Right hindlimb (tissue), 1 donor: ENCODE measurements around the gene TCERG1L.
"Not testable (repeated sequence)": the region's sequence is repeated elsewhere in the genome, so short reads cannot be mapped to it uniquely, and the experiment has no call there.

Source experiments
- DNase-seq: peaks from one replicate; pipeline ENCODE4 v3.0.0-alpha.2; 2018

Gene TCERG1L

DNA sequence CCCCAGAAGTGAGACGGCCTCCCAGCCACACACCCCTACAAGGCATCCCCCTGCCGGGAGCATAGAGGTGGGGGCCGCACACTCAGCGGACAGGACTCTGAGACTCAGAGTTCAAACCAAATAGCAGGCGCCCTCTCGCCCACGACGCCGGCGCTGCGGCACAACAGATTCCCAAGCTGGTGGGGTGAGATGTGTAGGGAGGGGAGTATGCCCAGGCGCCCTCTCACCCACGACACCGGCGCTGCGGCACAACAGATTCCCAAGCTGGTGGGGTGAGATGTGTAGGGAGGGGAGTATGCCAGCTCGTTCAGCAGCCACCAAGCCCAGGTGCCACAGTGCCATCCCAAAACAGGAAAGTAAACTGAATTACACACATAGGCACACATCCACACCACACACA lies 64.7 kb downstream of the TCERG1L start:
- no peak for DNase-seq

DNA sequence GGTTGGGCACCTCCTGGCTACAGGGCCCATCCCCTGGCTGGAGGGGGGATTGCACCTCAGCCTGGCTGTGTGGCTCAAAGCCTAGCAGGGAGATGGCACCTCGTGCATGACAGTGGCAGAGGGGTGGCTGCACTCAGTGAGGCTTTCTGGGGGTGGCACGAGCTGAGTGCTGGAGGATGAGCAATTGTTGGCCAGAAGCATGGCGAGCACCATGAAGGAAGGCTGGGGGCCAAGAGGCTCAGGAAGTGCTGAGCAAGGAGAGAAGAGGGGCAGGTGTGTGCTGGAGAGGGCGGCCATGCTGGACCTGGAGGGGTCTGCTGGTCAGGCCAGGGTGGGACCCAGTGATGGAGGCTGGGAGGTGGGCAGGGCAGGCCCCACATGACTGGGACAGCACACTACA lies 65.4 kb downstream of the TCERG1L start:
- no peak for DNase-seq

- no peak for DNase-seq
Measured at GRCh38 chr10:131245475-131246059, 66.0 kb downstream of the TCERG1L start.

DNA sequence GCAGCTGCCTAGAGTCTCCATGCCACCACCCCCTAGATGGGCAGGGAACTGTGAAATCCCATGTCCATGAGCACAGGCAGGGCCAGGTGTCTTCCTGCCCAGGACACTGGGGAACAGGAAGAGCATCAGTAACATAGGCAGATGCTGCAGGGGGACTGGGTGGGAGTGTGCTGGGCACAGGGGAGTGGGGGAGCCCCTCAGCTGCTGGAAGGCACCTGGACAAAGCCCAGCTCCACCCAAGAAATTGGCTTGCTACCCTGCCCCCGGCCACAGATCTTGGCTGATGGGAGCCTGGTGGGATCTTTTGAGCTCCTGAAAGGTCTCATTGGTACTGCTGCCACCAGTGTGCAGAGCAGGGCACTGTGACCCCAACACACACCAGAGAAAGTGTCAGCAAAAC lies 66.7 kb downstream of the TCERG1L start:
- DNase-seq: no peak

DNA sequence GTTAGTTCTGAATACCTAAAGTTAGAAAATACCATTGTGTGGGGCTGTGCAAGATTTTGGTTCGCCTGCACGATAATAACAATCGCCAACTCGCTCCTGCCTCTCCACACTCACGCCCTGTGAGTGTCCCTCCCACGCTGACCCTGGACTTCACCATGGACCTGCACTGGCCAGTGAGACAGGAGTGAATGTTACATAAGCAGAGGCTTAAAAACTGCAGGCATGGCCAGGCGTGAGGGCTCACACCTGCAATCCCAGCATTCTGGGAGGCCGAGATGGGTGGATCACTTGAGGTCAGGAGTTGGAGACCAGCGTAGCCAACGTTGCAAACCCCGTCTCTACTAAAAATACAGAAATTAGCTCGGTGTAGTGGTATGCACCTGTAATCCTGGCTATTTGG lies 68.4 kb downstream of the TCERG1L start:
- DNase-seq: no peak

DNA sequence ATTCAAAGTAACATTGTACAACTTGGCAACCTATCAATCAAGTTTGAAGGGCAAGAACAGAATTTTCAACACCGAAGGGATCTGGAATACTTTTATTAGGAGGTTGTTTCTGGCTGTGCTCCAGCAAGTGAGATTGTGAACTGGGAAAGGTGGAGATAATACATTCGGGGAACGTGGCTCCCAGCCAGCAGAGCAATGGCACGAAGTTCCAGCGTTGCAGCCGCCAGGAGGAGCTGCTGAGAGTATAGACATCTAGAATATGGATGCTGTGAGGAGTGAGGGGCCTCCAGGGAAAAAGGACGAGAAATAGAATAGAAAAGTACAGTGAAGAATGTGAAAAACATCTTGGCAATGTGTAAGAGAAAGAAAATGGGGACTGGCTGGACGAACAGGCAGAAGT lies 69.5 kb downstream of the TCERG1L start:
- no peak for DNase-seq

DNA sequence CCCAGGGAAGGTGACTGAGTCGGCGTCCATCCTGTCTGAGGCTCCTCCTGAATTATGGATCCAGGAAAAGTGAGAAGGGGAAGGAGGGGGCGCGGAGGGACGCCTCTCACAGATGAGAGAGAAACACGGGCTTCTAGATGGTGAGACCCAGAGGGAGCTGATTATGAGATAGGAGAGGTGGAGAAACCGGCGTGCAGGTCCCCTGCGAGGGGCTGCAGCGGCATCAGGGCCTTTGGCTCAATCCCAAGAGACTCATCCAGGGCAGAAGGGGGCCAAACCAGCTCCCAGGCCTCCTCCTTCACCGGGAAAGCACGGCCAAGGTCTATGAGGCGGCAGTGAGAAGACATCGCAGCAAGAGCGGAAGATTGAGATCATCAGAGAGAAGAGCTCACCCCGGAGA lies 70.8 kb downstream of the TCERG1L start:
- no peak for DNase-seq

GRCh38 chr10:131239926-131240325 lies 71.6 kb downstream of the TCERG1L start:
- no peak for DNase-seq

DNA sequence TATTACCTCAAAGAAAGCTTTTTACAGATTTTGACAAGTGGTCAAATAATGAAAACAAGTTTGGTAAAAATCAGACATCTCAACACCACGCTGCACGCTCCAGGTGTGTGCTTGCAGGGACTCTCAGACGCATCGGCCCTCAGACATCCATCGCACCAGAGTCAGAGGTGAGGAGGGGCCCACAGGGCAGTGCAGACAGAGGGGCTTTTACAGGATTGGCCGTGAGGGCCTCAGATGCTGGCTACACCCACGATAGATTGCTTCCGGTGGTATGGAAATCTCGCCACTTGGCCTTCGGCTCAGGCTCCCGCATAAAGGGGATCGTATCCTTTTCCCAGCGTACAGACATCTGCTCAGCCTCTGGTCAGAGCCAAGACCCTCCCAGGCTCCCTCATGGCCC lies 72.1 kb downstream of the TCERG1L start:
- DNase-seq: no peak

- no peak for DNase-seq
Measured at GRCh38 chr10:131238669-131239280, 72.7 kb downstream of the TCERG1L start.

DNA sequence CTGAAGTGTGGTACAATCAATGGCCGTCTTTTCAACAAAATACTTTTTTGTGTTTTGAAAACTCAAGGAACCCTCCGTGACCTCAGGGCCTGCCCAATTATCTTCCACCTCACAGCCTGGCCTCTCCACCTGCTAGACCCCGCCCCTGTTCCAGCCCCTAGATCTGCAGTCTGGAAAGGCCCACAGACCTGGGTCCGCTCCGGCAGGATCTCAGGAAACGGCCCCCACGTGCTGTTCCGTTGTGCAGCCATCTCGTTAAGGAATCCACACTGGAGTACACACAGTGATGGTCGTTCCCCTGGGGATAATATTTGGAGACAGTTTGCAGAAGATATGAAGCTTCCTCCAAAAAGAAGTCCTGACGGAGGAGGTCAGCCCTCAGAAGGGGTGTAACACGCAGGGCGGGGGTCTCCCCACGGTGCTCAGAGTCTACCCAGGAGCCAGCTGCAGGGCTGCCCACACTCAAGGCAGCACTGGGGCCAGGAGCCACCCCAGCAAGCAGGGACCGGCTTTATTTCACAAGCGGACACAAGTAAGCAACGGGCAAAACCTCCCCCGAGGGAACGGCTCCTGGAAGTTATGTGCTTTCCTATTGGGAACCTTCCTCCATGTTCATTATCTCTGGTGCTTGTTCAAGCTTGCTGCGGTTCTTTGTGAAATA lies 73.4 kb downstream of the TCERG1L start:
- DNase-seq: no peak

GRCh38 chr10:131234606-131235005 lies 76.9 kb downstream of the TCERG1L start:
- DNase-seq: not testable (repeated sequence)

- DNase-seq: no peak
Measured at GRCh38 chr10:131233611-131234258, 77.8 kb downstream of the TCERG1L start.

GRCh38 chr10:131231965-131232541 lies 79.5 kb downstream of the TCERG1L start:
- DNase-seq: no peak

DNA sequence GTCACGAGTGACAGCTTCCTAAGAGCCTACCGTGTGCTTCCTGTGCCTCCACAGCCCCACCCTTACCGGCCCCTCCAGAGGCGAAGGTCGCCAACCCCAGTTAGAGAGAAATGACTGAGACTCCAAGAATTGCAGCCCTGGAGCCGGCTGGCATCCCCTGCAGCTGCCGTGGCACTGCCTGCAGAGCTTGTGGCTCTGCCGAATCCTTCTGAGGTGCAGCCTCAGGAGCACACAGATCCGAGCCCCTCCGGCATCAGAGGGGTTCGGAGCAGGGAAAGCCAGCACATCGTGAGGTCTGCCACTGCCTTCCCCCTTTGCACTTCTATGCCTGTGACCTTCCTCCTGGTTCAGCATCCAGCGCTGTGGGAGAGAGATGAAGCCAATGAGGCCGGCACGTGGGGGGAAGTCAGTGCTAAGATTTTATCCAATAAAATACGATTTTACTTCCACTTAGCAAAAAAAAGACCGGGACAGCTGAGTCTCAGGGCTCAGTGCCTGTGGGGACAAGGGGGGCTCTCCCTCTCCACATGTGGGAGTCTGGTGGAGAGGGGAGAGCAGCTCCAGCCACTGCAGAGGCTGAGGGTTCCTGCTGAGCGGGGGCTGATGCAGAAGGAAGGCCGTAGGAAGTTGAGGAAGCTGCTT lies 80.1 kb downstream of the TCERG1L start:
- no peak for DNase-seq

DNA sequence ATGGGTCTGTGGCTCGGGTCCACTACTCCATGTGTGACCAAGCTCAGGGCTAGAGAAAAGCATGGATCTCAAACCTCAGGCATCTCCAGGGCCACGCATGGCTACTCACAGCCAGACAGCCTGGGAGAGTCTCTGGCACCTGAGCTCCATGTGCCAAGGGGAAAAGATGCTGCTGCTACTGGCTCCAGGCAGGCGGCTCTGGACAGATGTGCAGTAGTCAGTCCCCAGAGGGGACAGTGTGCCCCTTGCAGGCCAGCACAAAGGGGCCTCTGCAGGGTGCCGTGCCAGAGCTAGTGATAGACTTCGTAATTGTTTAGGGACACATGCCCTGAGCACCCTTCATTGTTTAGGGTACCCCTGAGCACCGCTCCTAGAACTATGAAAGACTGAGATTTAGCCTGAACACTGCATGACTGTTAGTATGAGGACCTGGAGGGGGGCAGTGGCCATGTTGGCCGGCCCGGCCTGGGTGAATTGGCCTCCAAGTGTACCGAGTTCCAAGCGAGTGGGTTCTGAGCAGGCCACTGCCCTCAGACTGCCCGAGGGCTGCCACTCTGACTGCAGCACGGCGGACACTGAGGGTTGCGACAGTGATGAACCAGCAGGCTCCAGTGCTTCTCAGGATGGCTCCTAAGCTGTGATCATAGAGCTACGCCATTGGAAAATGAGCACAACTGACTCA lies 80.7 kb downstream of the TCERG1L start:
- no peak for DNase-seq

- DNase-seq: no peak
Measured at GRCh38 chr10:131230166-131230565, 81.4 kb downstream of the TCERG1L start.

DNA sequence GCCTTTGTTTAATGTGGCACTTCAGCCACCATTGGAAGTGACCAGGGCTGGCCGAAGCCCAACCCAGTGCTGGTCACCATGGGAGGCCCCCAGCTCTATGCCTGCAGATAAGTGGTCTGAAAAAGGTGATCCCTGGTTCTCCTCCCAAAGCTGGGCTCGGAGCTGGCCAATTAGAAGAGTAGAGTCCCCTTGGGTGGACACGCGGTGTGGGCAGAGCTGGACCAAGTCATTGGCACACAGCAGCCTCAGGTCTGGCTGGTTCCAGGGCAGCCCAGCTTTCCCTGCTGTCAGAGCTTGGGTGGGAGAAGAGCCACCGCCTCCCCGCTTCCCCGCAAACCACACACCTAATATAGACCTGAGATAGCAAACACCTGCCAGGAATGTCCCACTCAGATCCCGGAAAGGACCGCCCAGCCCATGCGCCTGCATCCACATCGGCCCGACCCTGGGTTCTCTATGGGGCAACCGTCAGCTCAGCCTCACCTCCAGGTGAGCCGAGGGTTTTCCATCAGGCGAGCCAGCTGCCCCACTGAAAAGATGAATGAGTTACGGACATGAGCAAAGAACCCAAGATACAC lies 84.3 kb downstream of the TCERG1L start:
- DNase-seq: no peak

GRCh38 chr10:131226446-131227162 lies 84.9 kb downstream of the TCERG1L start:
- no peak for DNase-seq

- no peak for DNase-seq
Measured at GRCh38 chr10:131224106-131224505, 87.4 kb downstream of the TCERG1L start.

DNA sequence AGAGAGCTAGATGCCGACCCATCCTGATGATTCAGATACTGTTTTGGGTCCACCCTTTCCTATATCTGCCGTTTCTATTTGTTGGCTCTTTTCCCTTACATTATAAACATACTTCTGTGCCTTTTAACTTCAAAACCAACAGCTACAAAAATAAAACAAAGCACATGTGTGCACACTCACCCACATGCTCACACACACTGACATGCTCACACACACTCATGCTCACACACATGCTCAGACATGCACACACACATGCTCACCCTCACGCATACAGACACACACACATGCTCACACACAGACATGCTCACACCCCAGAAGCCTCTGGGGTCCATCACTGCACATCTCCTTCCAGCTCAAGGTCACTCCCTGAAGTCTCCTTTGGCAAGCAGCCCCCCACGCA lies 88.1 kb downstream of the TCERG1L start:
- DNase-seq: no peak

DNA sequence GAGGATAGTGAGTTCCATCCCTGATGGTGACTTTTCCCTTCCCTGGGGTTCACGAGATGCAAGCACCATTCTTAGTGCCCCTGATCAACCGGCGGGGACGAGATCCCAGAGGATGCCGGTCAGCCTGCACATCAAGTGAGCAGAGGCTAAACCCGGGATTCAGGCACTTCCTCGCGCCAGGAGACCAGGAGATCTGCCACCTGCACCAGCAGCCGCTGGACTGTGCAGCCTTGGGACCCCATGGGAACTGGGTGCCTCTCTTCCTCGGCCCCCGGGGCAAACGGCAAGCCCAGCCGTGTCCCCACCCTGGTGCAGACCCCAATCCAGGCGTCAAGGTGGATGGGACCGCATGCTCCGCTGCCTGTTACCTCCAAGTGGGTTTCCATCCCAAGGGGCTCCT lies 88.5 kb downstream of the TCERG1L start:
- no peak for DNase-seq
